Heart right ventricle (tissue), 16 donors: ENCODE data around the gene ADD3. TPM values are rescaled to one million over a fixed set of nuclear protein-coding genes. Genes with fewer than 3 reads are reported as not detected.

Experiments used
- ATAC-seq, 8 donors: fragments of 200-7000 bp; cut with Tn5 transposase; one replicate each; pipeline ENCODE4 v1.9.1; 2020; ENCODE audit warnings: mild to moderate bottlenecking in 8 of 8, moderate library complexity in 8 of 8, moderate number of reproducible peaks in 1 of 8
- DNase-seq, 2 donors: peaks; one replicate each; pipeline ENCODE4 v3.0.0-alpha.2; 2020
- H3K27ac ChIP-seq, 10 donors: fragments of 200-600 bp; sonication (generic) in 2 of 10; one replicate each; pipeline versions ENCODE4 v1.5.0 to v1.8.0; 2020 to 2022; ENCODE audit warnings: mild to moderate bottlenecking in 3 of 10
- H3K27me3 ChIP-seq, 7 donors: fragments of 200-600 bp; one replicate each; pipeline ENCODE4 v1.8.0; 2021 to 2022; ENCODE audit warnings: mild to moderate bottlenecking in 2 of 7
- H3K36me3 ChIP-seq, 9 donors: fragments of 200-600 bp; sonication (generic) in 1 of 9; one replicate each; pipeline versions ENCODE4 v1.5.0 to v1.8.0; 2020 to 2022; ENCODE audit warnings: mild to moderate bottlenecking in 2 of 9
- H3K4me1 ChIP-seq, 9 donors: fragments of 200-600 bp; sonication (generic) in 1 of 9; one replicate each; pipeline versions ENCODE4 v1.5.0 to v1.8.0; 2020 to 2022; ENCODE audit warnings: mild to moderate bottlenecking in 4 of 9
- H3K4me3 ChIP-seq, 10 donors: fragments of 200-600 bp; sonication (generic) in 2 of 10; one replicate each; pipeline versions ENCODE4 v1.5.0 to v1.8.0; 2020 to 2022; ENCODE audit warnings: mild to moderate bottlenecking in 7 of 10, moderate library complexity in 2 of 10
- H3K9me3 ChIP-seq, 11 donors: fragments of 200-600 bp in 10 of 11; sonication (generic) in 2 of 11; one replicate each; pipeline versions ENCODE4 v1.5.0 to v1.8.0; 2013 to 2022; ENCODE audit warnings: mild to moderate bottlenecking in 2 of 11, control low read depth in 1 of 11, moderate library complexity in 1 of 11
- WGBS, 2 donors: extraction: QIAGEN DNeasy Blood & Tissue Kit; methylation state at CpG; one replicate each; pipeline ENCODE4 v1.1.7; 2013; ENCODE audit warnings: inconsistent platforms in 1 of 2; 5-methylcytosine and 5-hydroxymethylcytosine counted together
- intact Hi-C, 10 donors: fragments of 100-400 bp; cut with DNase I; formaldehyde crosslinking; loops; one replicate each; pipeline versions ENCODE4 v1.11.1 to v1.14.2; 2022
- polyA plus RNA-seq, 2 donors: library from polyadenylated mRNA; stranded (reverse); fragments of 200-250 nt; gene quantifications; one replicate each; pipeline ENCODE4 v1.2.3, GENCODE V29; 2013
- total RNA-seq, 10 donors: library from RNA; stranded (reverse); fragmentation: NEBNext Ultra II Directional in 3 of 10; extraction: Animal tissue kit (Norgen Biotek cat#: 25700) in 3 of 10; gene quantifications; one replicate each; pipeline versions ENCODE4 v1.2.1 to v1.2.4, GENCODE V29; 2021 to 2023
- TF ChIP-seq, protein P1 (sequence below), 9 donors: fragments of 200-600 bp; sonication (generic) in 2 of 9; IDR thresholded peaks; one replicate each; pipeline versions ENCODE4 v1.5.0 to v1.8.0; 2021 to 2022; ENCODE audit warnings: antibody characterized with exemption in 9 of 9, mild to moderate bottlenecking in 5 of 9, moderate library complexity in 1 of 9
- donor health status: Arrhythmogenic right ventricular cardiomyopathy.
- donor health status: ischemic (EF 13 %, LVEDD 7.1; RV severe dilation, severe dysfunction).
- donor health status: healthy with polysubstance abuse.
- donor health status: DM: no; HTN: yes; CAD: no.
- donor health status: DM: no; HTN: no; CAD: no.
- donor health status: ischemic (EF 25% LVEDD 6.9; RV normal size, moderate dysfunction).
- donor health status: ischemic (EF 25% LVEDD 5.7; RV mildly dilated, moderate dysfunction).
- donor health status: healthy.
- donor health status: DM: yes; HTN: yes; CAD: no.
- donor health status: Ischemic cardiomyopathy.
- donor health status: ischemic (EF 35%, LVEDD 5.7; RV mildly dilated, moderate dysfunction).
- donor health status: nonischemic (EF 11% LVEDD 7.7; RV severe dilation, severe dysfunction).
- donor health status: DM: yes; HTN: yes; CAD: no.
- donor health status: PGD.
- donor health status: ischemic (EF 29% LVEDD 5.4; RV normal size, mild dysfunction).
- donor health status: nonischemic (EF 23%, LVEDD 6.1; RV moderate dilation, normal function).

The ADD3 gene
- total and polyA plus RNA-seq, 12 donors = 28.0 to 106 (median 87.8) TPM

DNA sequence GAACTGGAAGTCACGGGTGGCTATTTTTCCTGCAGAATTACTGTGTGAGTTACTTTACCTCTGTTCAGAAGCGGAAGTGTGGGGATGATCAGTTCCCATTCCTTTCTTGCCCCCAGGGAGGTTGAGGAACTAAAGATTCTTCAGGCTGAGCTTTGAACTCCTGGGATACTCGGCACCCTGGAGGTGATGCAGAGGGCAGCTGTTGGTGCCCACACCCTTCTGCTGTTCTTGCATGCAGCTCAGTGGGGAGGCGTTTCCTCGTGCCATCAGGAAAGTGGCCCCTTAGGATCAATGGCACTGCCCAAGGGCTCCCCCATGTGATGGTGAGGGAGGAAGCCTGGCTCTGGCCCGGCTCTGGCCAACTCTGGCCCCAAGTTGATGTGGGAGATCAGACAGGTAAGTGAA lies 155.0 kb downstream of the ADD3 start:
- Histone ChIP-seq H3K4me1 (peaks cover 0 to 6% (median 0%) of the 10 kb centered on the region in 9 donors), H3K27ac (no peak overlapping the region), H3K36me3 (no peaks in the 10 kb centered on the region), H3K9me3 (no peaks in the 10 kb centered on the region), H3K4me3 (no peak overlapping the region), H3K27me3 (peaks cover 4 to 50% (median 11%) of the 10 kb centered on the region in 7 donors)
- ATAC-seq (no peak), DNase-seq (no peak)
- 44 to 60% methylated on average over 6 of the region's 6 CpGs for WGBS, 2 donors
- intact Hi-C loops = loop anchor here in 1 of 10 donors (5.0 kb wide), 1 partner anchor 40 kb away; no protein-coding TSS in a partner anchor
- TF ChIP-seq, protein P1, sequence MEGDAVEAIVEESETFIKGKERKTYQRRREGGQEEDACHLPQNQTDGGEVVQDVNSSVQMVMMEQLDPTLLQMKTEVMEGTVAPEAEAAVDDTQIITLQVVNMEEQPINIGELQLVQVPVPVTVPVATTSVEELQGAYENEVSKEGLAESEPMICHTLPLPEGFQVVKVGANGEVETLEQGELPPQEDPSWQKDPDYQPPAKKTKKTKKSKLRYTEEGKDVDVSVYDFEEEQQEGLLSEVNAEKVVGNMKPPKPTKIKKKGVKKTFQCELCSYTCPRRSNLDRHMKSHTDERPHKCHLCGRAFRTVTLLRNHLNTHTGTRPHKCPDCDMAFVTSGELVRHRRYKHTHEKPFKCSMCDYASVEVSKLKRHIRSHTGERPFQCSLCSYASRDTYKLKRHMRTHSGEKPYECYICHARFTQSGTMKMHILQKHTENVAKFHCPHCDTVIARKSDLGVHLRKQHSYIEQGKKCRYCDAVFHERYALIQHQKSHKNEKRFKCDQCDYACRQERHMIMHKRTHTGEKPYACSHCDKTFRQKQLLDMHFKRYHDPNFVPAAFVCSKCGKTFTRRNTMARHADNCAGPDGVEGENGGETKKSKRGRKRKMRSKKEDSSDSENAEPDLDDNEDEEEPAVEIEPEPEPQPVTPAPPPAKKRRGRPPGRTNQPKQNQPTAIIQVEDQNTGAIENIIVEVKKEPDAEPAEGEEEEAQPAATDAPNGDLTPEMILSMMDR (IDR thresholded peaks at IDR 0.05) = no peak

DNA sequence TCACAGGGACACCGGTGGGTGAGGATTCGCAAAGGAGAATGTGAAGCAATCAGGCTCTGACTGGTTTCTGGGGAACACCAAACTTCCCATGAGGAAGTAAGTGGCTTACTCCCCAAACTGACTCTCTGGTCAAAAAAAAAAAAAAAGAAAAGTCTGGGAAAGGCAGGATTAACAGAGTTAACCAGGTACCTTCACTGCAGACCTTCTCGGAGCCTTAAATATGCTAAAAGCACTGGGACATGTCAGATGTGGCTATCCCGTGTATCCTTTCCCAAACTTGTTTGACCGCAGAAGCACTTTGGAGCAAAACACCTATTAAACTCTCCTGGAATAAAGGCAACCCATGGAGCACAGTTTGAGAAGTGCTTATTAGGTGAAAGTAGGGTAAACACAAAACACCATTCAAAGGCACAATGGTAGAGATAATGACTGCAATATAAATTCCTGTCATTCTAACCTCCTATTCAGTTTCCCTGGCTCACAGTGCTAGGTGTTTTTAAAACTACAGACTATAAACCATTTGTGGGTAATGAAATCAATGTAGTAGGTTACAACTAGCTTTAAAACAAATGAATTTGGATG lies 155.5 kb downstream of the ADD3 start:
- Histone ChIP-seq H3K36me3 (no peaks in the 10 kb centered on the region), H3K27me3 (peaks cover 4 to 53% (median 15%) of the 10 kb centered on the region in 7 donors), H3K4me3 (no peak overlapping the region), H3K4me1 (peaks cover under 1 to 11% (median 4%) of the 10 kb centered on the region in 9 donors), H3K27ac (no peak overlapping the region), H3K9me3 (no peaks in the 10 kb centered on the region)
- intact Hi-C loops = loop anchor here in 1 of 10 donors (5.0 kb wide), 1 partner anchor 39 kb away; no protein-coding TSS in a partner anchor
- no peak for ATAC-seq
- 84 to 91% methylated on average over 5 of the region's 5 CpGs for WGBS, 2 donors
- no peak for DNase-seq
- TF ChIP-seq, protein P1 (IDR thresholded peaks at IDR 0.05) = no peak

DNA sequence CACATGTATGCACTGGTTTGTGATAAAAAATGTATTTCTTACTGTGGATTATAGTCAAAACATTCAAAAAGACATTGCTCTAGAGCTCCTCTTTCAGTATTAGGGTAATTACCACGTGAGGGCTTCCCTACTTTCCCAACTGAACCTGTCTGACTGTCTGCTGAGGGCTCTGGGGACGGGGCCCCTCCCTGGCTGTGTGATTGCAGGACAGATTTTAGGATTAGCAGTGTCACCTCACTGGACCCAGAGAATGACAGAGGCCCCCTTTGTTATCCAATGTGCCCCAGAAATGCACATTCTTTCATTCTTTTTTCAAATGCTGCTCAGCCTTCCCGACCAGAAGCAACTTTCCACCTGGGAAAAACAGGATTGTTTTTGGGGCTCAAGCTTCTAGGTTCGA lies 156.1 kb downstream of the ADD3 start:
- H3K27ac ChIP-seq = no peak overlapping the region
- no peaks in the 10 kb centered on the region for H3K9me3 ChIP-seq
- H3K36me3 ChIP-seq = no peaks in the 10 kb centered on the region
- ATAC-seq (no peak), DNase-seq (no peak)
- TF ChIP-seq, protein P1 (IDR thresholded peaks at IDR 0.05) = no peak
- peaks cover 6 to 17% (median 9%) of the 10 kb centered on the region in 9 donors for H3K4me1 ChIP-seq
- intact Hi-C loops = loop anchor here in 1 of 10 donors (5.0 kb wide), 1 partner anchor 38 kb away; no protein-coding TSS in a partner anchor
- 74 to 76% methylated on average over 4 of the region's 4 CpGs for WGBS, 2 donors
- no peak overlapping the region for H3K4me3 ChIP-seq
- H3K27me3 ChIP-seq = peaks cover 4 to 53% (median 15%) of the 10 kb centered on the region in 7 donors

DNA sequence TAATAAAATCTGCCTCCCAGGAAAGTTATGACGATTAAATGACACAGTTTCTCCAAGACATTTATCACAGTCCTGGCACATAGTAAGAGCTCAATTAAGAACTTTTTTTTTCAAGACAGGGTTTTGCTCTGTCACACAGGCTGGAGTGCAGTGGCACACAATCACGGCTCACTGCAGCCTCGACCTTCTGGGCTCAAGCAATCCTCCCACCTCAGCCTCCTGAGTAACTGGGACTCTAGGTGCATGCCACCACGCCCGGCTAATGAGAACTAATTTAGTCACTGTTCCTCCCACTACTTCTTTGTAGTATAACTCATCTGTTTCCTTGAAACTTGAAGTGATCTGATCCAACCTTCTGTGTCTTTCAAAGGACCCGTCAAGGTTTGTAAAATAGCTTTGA lies 157.5 kb downstream of the ADD3 start:
- intact Hi-C loops = no loop called here
- Histone ChIP-seq H3K36me3 (no peaks in the 10 kb centered on the region), H3K4me3 (no peak overlapping the region), H3K9me3 (no peaks in the 10 kb centered on the region), H3K4me1 (peaks cover 7 to 31% (median 18%) of the 10 kb centered on the region in 9 donors), H3K27me3 (peaks cover 4 to 54% (median 14%) of the 10 kb centered on the region in 7 donors), H3K27ac (no peak overlapping the region)
- ATAC-seq (no peak), DNase-seq (no peak)
- WGBS, 2 donors = 77 to 87% methylated on average over 6 of the region's 6 CpGs
- TF ChIP-seq, protein P1 (IDR thresholded peaks at IDR 0.05) = no peak
